Keratinocyte (primary cell): ENCODE measurements around the gene GALNT6. TPM values are rescaled to one million over a fixed set of nuclear protein-coding genes. Genes with fewer than 3 reads are reported as not detected.

Source experiments
- DNase-seq: peaks from one replicate; pipeline ENCODE4 v3.0.0-alpha.2; 2011; ENCODE audit warnings: low read depth, missing footprints, low spot score
- FAIRE-seq: peaks from 2 replicates; lab custom pipeline; 2011; peaks lifted over from hg19 to GRCh38; lab: Jason Lieb, UNC
- H2AFZ ChIP-seq: 2 replicates; pipeline ENCODE4 v1.6.0; 2012; ENCODE audit warnings: low read length, control low read depth, inconsistent platforms; ENCODE audit not compliant: control insufficient read depth
- H3K27ac ChIP-seq: 2 replicates; pipeline ENCODE4 v1.5.1; 2011; ENCODE audit warnings: low read length; ENCODE audit not compliant: control insufficient read depth, insufficient read depth
- H3K27me3 ChIP-seq: 3 replicates; pipeline ENCODE4 v1.6.0; 2011; ENCODE audit warnings: low read length; ENCODE audit not compliant: control insufficient read depth, insufficient read depth; ENCODE audit errors: extremely low read depth
- H3K36me3 ChIP-seq, 2 experiments: 2 replicates in 1 of 2; 3 replicates in 1 of 2; pipeline ENCODE4 v1.5.1; 2011; ENCODE audit warnings: low read length in 2 of 2, mild to moderate bottlenecking in 1 of 2; ENCODE audit not compliant: control insufficient read depth in 2 of 2, insufficient read depth in 2 of 2; ENCODE audit errors: extremely low read depth in 1 of 2
- H3K4me1 ChIP-seq: 3 replicates; pipeline ENCODE4 v1.5.1; 2011; ENCODE audit warnings: low read length; ENCODE audit not compliant: control insufficient read depth, insufficient read depth; ENCODE audit errors: extremely low read depth
- H3K4me2 ChIP-seq: 3 replicates; pipeline ENCODE4 v1.6.0; 2011; ENCODE audit warnings: low read depth, low read length; ENCODE audit not compliant: control insufficient read depth, insufficient read depth; ENCODE audit errors: extremely low read depth
- H3K4me3 ChIP-seq, 3 experiments: fragments of 200-600 bp in 1 of 3; sonication (generic) in 1 of 3; 2 replicates in 2 of 3; 3 replicates in 1 of 3; pipeline ENCODE4 v1.5.1; 2011 to 2016; ENCODE audit warnings: low read length in 3 of 3, mild to moderate bottlenecking in 3 of 3, control low read depth in 2 of 3, inconsistent platforms in 1 of 3, low read depth in 1 of 3, mixed read lengths in 1 of 3, mixed run types in 1 of 3, moderate library complexity in 1 of 3; ENCODE audit not compliant: control insufficient read depth in 2 of 3, insufficient read depth in 2 of 3; ENCODE audit errors: extremely low read depth in 1 of 3
- H3K79me2 ChIP-seq: 2 replicates; pipeline ENCODE4 v1.6.0; 2012; ENCODE audit warnings: low read length; ENCODE audit not compliant: control insufficient read depth, insufficient read depth
- H3K9ac ChIP-seq: 3 replicates; pipeline ENCODE4 v1.6.0; 2011; ENCODE audit warnings: low read length; ENCODE audit not compliant: control insufficient read depth, insufficient read depth; ENCODE audit errors: extremely low read depth
- H3K9me1 ChIP-seq: 3 replicates; pipeline ENCODE4 v1.6.0; 2011; ENCODE audit warnings: low read length; ENCODE audit not compliant: control insufficient read depth, insufficient read depth; ENCODE audit errors: extremely low read depth
- H3K9me3 ChIP-seq: 2 replicates; pipeline ENCODE4 v1.5.1; 2012; ENCODE audit warnings: low read depth, low read length; ENCODE audit not compliant: control insufficient read depth
- H4K20me1 ChIP-seq: 3 replicates; pipeline ENCODE4 v1.6.0; 2011; ENCODE audit warnings: low read length; ENCODE audit not compliant: control insufficient read depth, insufficient read depth; ENCODE audit errors: extremely low read depth
- EZH2 ChIP-seq: IDR thresholded peaks from one replicate; pipeline ENCODE4 v1.6.1; 2012; ENCODE audit warnings: inconsistent platforms, mild to moderate bottlenecking, low read length, moderate library complexity
- dilution Hi-C: fragments of 300-500 bp; cut with MboI; formaldehyde crosslinking; loops from one replicate; pipeline ENCODE4 v1.7.0; 2020; ENCODE audit warnings: low sequenced_read_pairs; ENCODE audit not compliant: extremely low pct_ligation_motif_present
- polyA plus RNA-seq, 5 experiments: library from polyadenylated mRNA; depleted of rRNA in 3 of 5; stranded (reverse) in 3 of 5; stranded (forward) in 1 of 5; unstranded in 1 of 5; fragments of >200 nt; gene quantifications; 1 replicate in 1 of 5; 2 replicates in 3 of 5; 3 replicates in 1 of 5; pipeline versions ENCODE4 v1.2.1 to v1.2.3, GENCODE V29; 2011 to 2012; ENCODE audit warnings: missing spikeins in 2 of 5, low read depth in 1 of 5, low replicate concordance in 1 of 5
- TF ChIP-seq, protein P1 (sequence below), 3 experiments: IDR thresholded peaks in 1 of 3; conservative IDR thresholded peaks in 1 of 3; optimal IDR thresholded peaks in 1 of 3; 2 replicates in 2 of 3; 3 replicates in 1 of 3; pipeline versions ENCODE3 to v1.5.1; 2011; ENCODE audit warnings: low read length in 3 of 3, mild to moderate bottlenecking in 3 of 3, moderate library complexity in 2 of 3, control low read depth in 1 of 3, inconsistent platforms in 1 of 3; ENCODE audit not compliant: insufficient read depth in 2 of 3; ENCODE audit errors: extremely low read depth in 1 of 3

Gene GALNT6
- polyA plus RNA-seq, 1 donor (not counting 4 experiments of a cell fraction or from before 2014, with no cell fraction given), result 42.7 TPM

DNA sequence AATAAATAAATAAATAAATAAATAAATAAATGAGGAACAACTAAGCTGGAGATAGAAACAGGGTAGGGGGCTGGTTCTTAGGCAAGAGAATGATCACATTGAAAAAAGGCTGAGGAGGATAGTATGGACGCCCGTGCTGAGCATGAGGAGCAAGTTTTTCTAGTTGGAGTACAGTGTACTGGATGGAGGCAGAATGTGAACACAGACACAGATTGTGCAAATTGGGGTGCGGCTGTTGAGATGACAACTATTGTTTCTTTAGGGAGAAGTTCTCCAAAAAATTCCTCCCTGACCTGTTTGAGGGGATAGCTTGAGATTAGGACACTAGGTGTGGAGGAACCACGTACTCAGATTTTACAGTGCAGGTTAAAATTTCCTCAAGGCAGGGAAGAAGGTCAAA lies 66.3 kb downstream of the GALNT6 start:
- DNase-seq (no peak), FAIRE-seq (no peak)
- H3K4me1 ChIP-seq, result peaks cover 12% of the 10 kb centered on the region
- H3K27ac ChIP-seq, result no peak overlapping the region
- dilution Hi-C loops, result no loop called here
- no peak overlapping the region for H2AFZ ChIP-seq
- TF ChIP-seq, protein P1, sequence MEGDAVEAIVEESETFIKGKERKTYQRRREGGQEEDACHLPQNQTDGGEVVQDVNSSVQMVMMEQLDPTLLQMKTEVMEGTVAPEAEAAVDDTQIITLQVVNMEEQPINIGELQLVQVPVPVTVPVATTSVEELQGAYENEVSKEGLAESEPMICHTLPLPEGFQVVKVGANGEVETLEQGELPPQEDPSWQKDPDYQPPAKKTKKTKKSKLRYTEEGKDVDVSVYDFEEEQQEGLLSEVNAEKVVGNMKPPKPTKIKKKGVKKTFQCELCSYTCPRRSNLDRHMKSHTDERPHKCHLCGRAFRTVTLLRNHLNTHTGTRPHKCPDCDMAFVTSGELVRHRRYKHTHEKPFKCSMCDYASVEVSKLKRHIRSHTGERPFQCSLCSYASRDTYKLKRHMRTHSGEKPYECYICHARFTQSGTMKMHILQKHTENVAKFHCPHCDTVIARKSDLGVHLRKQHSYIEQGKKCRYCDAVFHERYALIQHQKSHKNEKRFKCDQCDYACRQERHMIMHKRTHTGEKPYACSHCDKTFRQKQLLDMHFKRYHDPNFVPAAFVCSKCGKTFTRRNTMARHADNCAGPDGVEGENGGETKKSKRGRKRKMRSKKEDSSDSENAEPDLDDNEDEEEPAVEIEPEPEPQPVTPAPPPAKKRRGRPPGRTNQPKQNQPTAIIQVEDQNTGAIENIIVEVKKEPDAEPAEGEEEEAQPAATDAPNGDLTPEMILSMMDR (optimal IDR thresholded peaks at IDR 0.05 in 1 of 3, IDR thresholded peaks at IDR 0.05 in 1 of 3, conservative IDR thresholded peaks at IDR 0.05 in 1 of 3; ENCODE audit: extremely low read depth in 1 of 3, insufficient read depth in 2 of 3, low read length in 3 of 3), result no peak
- no peak for TF ChIP-seq EZH2
- H3K27me3 ChIP-seq, result no peaks in the 10 kb centered on the region
- no peak overlapping the region for H3K9ac ChIP-seq
- H3K9me1 ChIP-seq, result no peaks in the 10 kb centered on the region
- no peaks in the 10 kb centered on the region for H3K9me3 ChIP-seq
- H4K20me1 ChIP-seq, result no peaks in the 10 kb centered on the region
- no peak overlapping the region for H3K4me3 ChIP-seq
- no peaks in the 10 kb centered on the region for H3K79me2 ChIP-seq
- no peaks in the 10 kb centered on the region for H3K36me3 ChIP-seq
- no peak overlapping the region for H3K4me2 ChIP-seq

DNA sequence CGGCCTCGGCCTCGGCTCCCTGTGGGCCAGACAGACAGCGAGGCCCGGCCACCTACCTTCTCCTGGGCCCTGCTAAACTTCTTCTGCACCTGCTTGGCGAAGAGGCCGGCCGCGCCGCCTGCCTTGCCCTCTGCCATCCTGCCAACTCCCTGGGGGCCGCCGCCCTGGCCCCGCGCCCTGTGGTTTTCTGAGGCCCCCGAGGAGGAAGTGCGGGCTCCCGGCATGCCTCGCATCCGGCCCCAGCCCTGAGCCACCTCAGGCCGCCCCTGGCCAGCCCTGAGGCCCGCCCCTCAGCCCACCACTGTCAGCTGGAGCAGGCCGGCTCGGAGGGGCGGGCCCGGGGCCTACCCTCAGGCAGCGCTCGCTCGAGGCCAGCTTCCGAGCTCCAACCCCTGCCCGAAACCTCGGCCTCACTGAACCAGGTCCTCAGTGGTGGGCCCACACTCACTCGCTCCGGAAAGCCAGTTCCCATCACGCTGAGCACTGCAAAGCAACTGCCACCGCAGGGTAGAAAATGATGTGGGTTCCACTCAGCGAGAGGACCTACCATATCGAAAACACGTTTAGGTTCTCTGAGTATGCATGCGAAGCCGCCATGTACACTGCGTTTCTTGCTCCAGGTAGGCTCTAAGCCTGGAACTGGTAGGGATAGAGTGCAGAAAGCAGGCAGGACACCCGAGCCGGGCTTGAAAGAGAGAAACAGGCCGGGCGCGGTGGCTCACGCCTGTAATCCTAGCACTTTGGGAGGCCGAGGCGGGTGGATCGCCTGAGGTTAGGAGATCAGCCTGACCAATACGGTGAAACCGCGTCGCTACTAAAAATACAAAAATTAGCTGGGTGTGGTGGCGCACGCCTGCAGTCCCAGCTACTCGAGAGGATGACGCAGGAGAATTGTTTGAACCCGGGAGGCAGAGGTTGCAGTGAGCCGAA lies 67.0 kb downstream of the GALNT6 start, which contains the start of gene BIN2:
Gene BIN2, minus strand, starts transcription at position 209 of the 930 bp plus-strand sequence. Its CDS starts 72 bp downstream, at position 137.
- no peak for FAIRE-seq

More for the DNA sequence above, 67.0 kb downstream of the GALNT6 start, which contains the start of gene BIN2:
- no peak within 1 kb of the TSS for H3K27ac ChIP-seq
- no peaks in the 10 kb centered on the region for H3K36me3 ChIP-seq
- no peak within 1 kb of the TSS for H3K9ac ChIP-seq
- dilution Hi-C loops, result no loop called here
- H2AFZ ChIP-seq, result no peak within 1 kb of the TSS
- H3K4me2 ChIP-seq, result no peak within 1 kb of the TSS
- TF ChIP-seq, protein P1 (optimal IDR thresholded peaks at IDR 0.05 in 1 of 3, IDR thresholded peaks at IDR 0.05 in 1 of 3, conservative IDR thresholded peaks at IDR 0.05 in 1 of 3; ENCODE audit: extremely low read depth in 1 of 3, insufficient read depth in 2 of 3, low read length in 3 of 3), result no peak
- TF ChIP-seq EZH2, result no peak
- H3K27me3 ChIP-seq, result no peaks in the 10 kb centered on the region
- no peak for DNase-seq
- no peaks in the 10 kb centered on the region for H3K9me1 ChIP-seq
- H4K20me1 ChIP-seq, result no peaks in the 10 kb centered on the region
- H3K79me2 ChIP-seq, result no peaks in the 10 kb centered on the region
- H3K4me3 ChIP-seq, result no peak within 1 kb of the TSS
- peaks cover 12% of the 10 kb centered on the region for H3K4me1 ChIP-seq
- no peaks in the 10 kb centered on the region for H3K9me3 ChIP-seq
